Spleen (tissue), 11 donors: ENCODE results near the gene SLC25A3. TPM values are rescaled to one million over a fixed set of nuclear protein-coding genes. Genes with fewer than 3 reads are reported as not detected.

Experiments
- DNase-seq: peaks from one replicate; pipeline ENCODE4 v3.0.0-alpha.2; 2020
- H3K27ac ChIP-seq, 8 donors: fragments of 200-600 bp; sonication (generic) in 7 of 8; 1 replicate in 4 of 8; 2 replicates in 4 of 8; pipeline versions ENCODE4 v1.5.0 to v1.8.0; 2016 to 2021; ENCODE audit warnings: inconsistent platforms in 4 of 8, mild to moderate bottlenecking in 4 of 8, moderate library complexity in 1 of 8
- H3K27me3 ChIP-seq, 7 donors: fragments of 200-600 bp; sonication (generic) in 6 of 7; replicated peaks in 1 of 7; 1 replicate in 4 of 7; 2 replicates in 3 of 7; pipeline versions ENCODE4 v1.5.0 to v1.8.0; 2016 to 2021; ENCODE audit warnings: inconsistent platforms in 3 of 7, mild to moderate bottlenecking in 1 of 7
- H3K36me3 ChIP-seq, 6 donors: fragments of 200-600 bp; sonication (generic) in 5 of 6; 1 replicate in 4 of 6; 2 replicates in 2 of 6; pipeline versions ENCODE4 v1.5.0 to v1.8.0; 2016 to 2021; ENCODE audit warnings: inconsistent platforms in 2 of 6
- H3K4me1 ChIP-seq, 6 donors: fragments of 200-600 bp; sonication (generic) in 5 of 6; 1 replicate in 3 of 6; 2 replicates in 3 of 6; pipeline versions ENCODE4 v1.5.0 to v1.8.0; 2016 to 2021; ENCODE audit warnings: inconsistent platforms in 3 of 6
- H3K4me3 ChIP-seq, 8 donors: fragments of 200-600 bp; sonication (generic) in 7 of 8; 1 replicate in 4 of 8; 2 replicates in 4 of 8; pipeline versions ENCODE4 v1.5.0 to v1.8.0; 2016 to 2021; ENCODE audit warnings: inconsistent platforms in 4 of 8, mild to moderate bottlenecking in 4 of 8, moderate library complexity in 2 of 8
- H3K9me3 ChIP-seq, 8 donors: fragments of 200-600 bp; sonication (generic) in 7 of 8; 1 replicate in 4 of 8; 2 replicates in 4 of 8; pipeline versions ENCODE4 v1.5.0 to v1.8.0; 2016 to 2021; ENCODE audit warnings: inconsistent platforms in 4 of 8
- CTCF ChIP-seq, 11 experiments: fragments of 200-600 bp in 7 of 11; fragments of 450-650 bp in 4 of 11; sonication (generic) in 4 of 11; IDR thresholded peaks in 8 of 11; conservative IDR thresholded peaks in 3 of 11; 1 replicate in 7 of 11; 2 replicates in 4 of 11; pipeline versions ENCODE4 v1.4.0 to v1.8.0; 2016 to 2021; ENCODE audit warnings: antibody characterized with exemption in 11 of 11, inconsistent platforms in 4 of 11, mild to moderate bottlenecking in 1 of 11
- POLR2A ChIP-seq, 3 donors: fragments of 450-650 bp; IDR thresholded peaks; one replicate each; pipeline ENCODE4 v1.5.1; 2017; ENCODE audit warnings: antibody characterized with exemption in 3 of 3, mild to moderate bottlenecking in 1 of 3
- POLR2AphosphoS5 ChIP-seq, 3 donors: sonication (generic); formaldehyde crosslinking; IDR thresholded peaks; one replicate each; pipeline ENCODE4 v1.5.1; 2017; ENCODE audit warnings: antibody characterized with exemption in 3 of 3
- WGBS, 5 donors: extraction: QIAGEN DNeasy Blood & Tissue Kit in 3 of 5; methylation state at CpG; one replicate each; pipeline versions ENCODE4 v1.1.5 to v1.1.7; 2013 to 2018; 5-methylcytosine and 5-hydroxymethylcytosine counted together
- intact Hi-C: fragments of 100-400 bp; cut with DNase I; formaldehyde crosslinking; loops from one replicate; pipeline ENCODE4 v1.15.0; 2023; ENCODE audit warnings: low total_unique reads
- polyA plus RNA-seq, 3 donors: library from polyadenylated mRNA; stranded (reverse); fragments of 200-250 nt; gene quantifications; one replicate each; pipeline ENCODE4 v1.2.1, GENCODE V29; 2013
- total RNA-seq, 7 donors: library from RNA; depleted of rRNA in 3 of 7; stranded (reverse); fragments of >200 nt in 3 of 7; fragmentation: NEBNext Ultra II Directional in 4 of 7; extraction: Animal tissue kit (Norgen Biotek cat#: 25700) in 4 of 7; gene quantifications; one replicate each; pipeline versions ENCODE4 v1.1.0 to v1.2.1, GENCODE V29; 2016 to 2021
- donor health status: healthy with polysubstance abuse.
- donor health status: DM: no; HTN: no; CAD: no; lungs with moderate emphysema.
- donor health status: DM: no; HTN: no; CAD: no.
- donor health status: Bipolar disorder and iron deficiency.
- donor health status: healthy.
- donor health status: DM: no; HTN: no; CAD: no.
- donor health status: DM: yes; HTN: yes; CAD: no.

Gene SLC25A3
- total and polyA plus RNA-seq, 10 donors: 246 to 443 (median 300) TPM

DNA sequence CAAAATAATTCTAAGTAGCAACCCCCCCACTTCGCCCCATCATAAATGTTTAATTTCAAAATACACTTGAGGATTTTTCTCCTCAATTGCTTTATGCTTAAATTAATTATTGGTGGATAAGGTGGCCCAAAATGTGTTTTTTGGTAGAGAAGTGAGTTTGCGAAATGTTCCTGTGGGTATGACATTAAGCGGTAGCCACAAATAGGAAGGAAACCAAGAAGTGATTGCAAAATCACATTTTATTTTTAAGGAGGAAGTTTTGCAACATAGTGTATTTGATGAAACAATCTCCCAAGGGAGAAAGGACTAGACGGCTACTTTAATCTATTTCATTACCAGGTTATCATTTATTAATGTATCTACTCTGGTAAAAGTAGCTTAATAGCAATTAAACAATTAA, 25.5 kb downstream of the SLC25A3 start:
- TF ChIP-seq POLR2AphosphoS5 (IDR thresholded peaks at IDR 0.05) (no peak), CTCF (IDR thresholded peaks at IDR 0.05 in 8 of 11, conservative IDR thresholded peaks at IDR 0.05 in 3 of 11) (no peak), POLR2A (IDR thresholded peaks at IDR 0.05) (no peak)
- H3K27me3 ChIP-seq: no peaks in the 10 kb centered on the region
- intact Hi-C loops: no loop called here
- no peak overlapping the region for H3K4me3 ChIP-seq
- no peaks in the 10 kb centered on the region for H3K9me3 ChIP-seq
- WGBS, 5 donors: 31 to 60% (median 34%) methylated on average over 4 of the region's 4 CpGs
- DNase-seq: no peak
- H3K4me1 ChIP-seq: peaks cover 0 to 30% (median 9%) of the 10 kb centered on the region in 6 donors
- H3K27ac ChIP-seq: peak overlapping the region in 7 of 8 donors; percentile 8 to 86 (median 68)
- no peaks in the 10 kb centered on the region for H3K36me3 ChIP-seq

GRCh38 chr12:98635657-98636323, 42.3 kb downstream of the SLC25A3 start:
- no peak overlapping the region for H3K4me3 ChIP-seq
- DNase-seq: no peak
- no peaks in the 10 kb centered on the region for H3K27me3 ChIP-seq
- H3K27ac ChIP-seq: no peak overlapping the region
- H3K36me3 ChIP-seq: peaks cover 0 to 32% (median 0%) of the 10 kb centered on the region in 6 donors
- no peaks in the 10 kb centered on the region for H3K9me3 ChIP-seq
- intact Hi-C loops: no loop called here
- no peak for TF ChIP-seq POLR2A (IDR thresholded peaks at IDR 0.05)
- TF ChIP-seq POLR2AphosphoS5 (IDR thresholded peaks at IDR 0.05): no peak
- TF ChIP-seq CTCF (IDR thresholded peaks at IDR 0.05 in 8 of 11, conservative IDR thresholded peaks at IDR 0.05 in 3 of 11): no peak
- H3K4me1 ChIP-seq: peaks cover 0 to 52% (median 14%) of the 10 kb centered on the region in 6 donors
- WGBS, 5 donors: 72 to 80% (median 74%) methylated on average over 4 of the region's 4 CpGs

DNA sequence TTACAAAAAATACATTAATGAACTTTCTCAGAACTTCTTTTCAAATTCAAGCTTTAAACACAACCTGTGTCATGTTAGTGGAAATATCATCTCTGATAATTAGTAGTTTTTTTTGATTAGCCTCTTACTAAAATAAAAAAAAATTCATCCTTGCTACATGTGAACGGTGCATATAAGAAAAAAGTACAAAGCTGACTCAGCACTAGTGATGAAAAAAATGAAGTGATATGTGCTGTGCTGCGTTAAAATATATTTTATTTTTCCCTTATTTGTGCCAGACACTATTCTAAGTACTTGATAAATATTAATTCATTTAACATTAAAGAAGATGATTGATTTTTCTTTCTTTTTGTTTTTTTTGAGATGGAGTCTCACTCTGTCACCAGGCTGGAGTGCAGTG, 43.6 kb downstream of the SLC25A3 start:
- H3K27me3 ChIP-seq: no peaks in the 10 kb centered on the region
- no peak for TF ChIP-seq POLR2A (IDR thresholded peaks at IDR 0.05)
- 69 to 82% (median 73%) methylated on average over 2 of the region's 2 CpGs for WGBS, 5 donors
- peaks cover 0 to 19% (median 0%) of the 10 kb centered on the region in 6 donors for H3K36me3 ChIP-seq
- H3K27ac ChIP-seq: no peak overlapping the region
- peaks cover 0 to 65% (median 18%) of the 10 kb centered on the region in 6 donors for H3K4me1 ChIP-seq
- intact Hi-C loops: no loop called here
- no peak for DNase-seq
- no peaks in the 10 kb centered on the region for H3K9me3 ChIP-seq
- no peak overlapping the region for H3K4me3 ChIP-seq

DNA sequence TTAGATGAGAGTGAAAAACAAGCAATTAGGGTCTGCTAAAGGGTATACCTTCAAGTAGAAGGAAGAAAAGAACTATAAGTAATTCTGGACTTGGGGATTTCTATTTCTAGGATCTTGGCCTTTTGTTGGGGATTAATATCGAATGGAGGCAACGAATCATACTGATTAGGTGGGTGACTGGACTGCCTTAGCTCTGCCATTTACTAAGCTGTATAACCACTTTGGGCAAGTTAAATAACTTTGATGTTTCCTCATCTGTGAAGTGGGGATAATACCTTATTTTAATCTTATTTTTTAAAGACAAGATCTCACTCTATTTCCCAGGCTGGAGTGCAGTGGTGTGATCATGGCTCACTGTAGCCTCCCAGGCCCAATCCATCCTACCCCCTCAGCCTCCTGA, 44.5 kb downstream of the SLC25A3 start:
- peak overlapping the region in 3 of 8 donors; percentile 16 to 66 (median 30) for H3K27ac ChIP-seq
- 97 to 99% (median 98%) methylated on average over 2 of the region's 2 CpGs for WGBS, 5 donors
- intact Hi-C loops: no loop called here
- H3K36me3 ChIP-seq: peaks cover 0 to 13% (median 0%) of the 10 kb centered on the region in 6 donors
- H3K27me3 ChIP-seq: no peaks in the 10 kb centered on the region
- DNase-seq: no peak
- TF ChIP-seq POLR2A (IDR thresholded peaks at IDR 0.05) (no peak), POLR2AphosphoS5 (IDR thresholded peaks at IDR 0.05) (no peak), CTCF (IDR thresholded peaks at IDR 0.05 in 8 of 11, conservative IDR thresholded peaks at IDR 0.05 in 3 of 11) (no peak)
- H3K4me3 ChIP-seq: no peak overlapping the region
- H3K4me1 ChIP-seq: peaks cover 2 to 74% (median 26%) of the 10 kb centered on the region in 6 donors
- H3K9me3 ChIP-seq: no peaks in the 10 kb centered on the region
